ENCODE data around the gene SEMA3B.
"Not testable (repeated sequence)": the region's sequence is repeated elsewhere in the genome, so short reads cannot be mapped to it uniquely, and the experiment has no call there.

The SEMA3B gene

GRCh38 chr3:50272911-50273688 is 4.2 kb downstream of the SEMA3B start:
- peak; percentile 70 for DNase-seq (ENCODE audit: low read depth)

GRCh38 chr3:50273689-50274065 is 4.7 kb downstream of the SEMA3B start:
- no peak for DNase-seq (ENCODE audit: low read depth)

GRCh38 chr3:50274371-50275104 is 5.6 kb downstream of the SEMA3B start:
- peak; percentile 58 for DNase-seq (ENCODE audit: low read depth)

- DNase-seq (ENCODE audit: low read depth): no peak
These were observed 6.4 kb downstream of the SEMA3B start for GRCh38 chr3:50275141-50275995.

GRCh38 chr3:50275996-50276761 is 7.2 kb downstream of the SEMA3B start:
- DNase-seq (ENCODE audit: low read depth): no peak

GRCh38 chr3:50276762-50277101 is 7.8 kb downstream of the SEMA3B start:
- DNase-seq (ENCODE audit: low read depth): no peak

GRCh38 chr3:50278123-50278879 is 9.4 kb downstream of the SEMA3B start:
- no peak for DNase-seq (ENCODE audit: low read depth)

GRCh38 chr3:50278880-50279224 is 9.9 kb downstream of the SEMA3B start, which contains the start of gene LSMEM2:
Gene LSMEM2, plus strand, starts transcription at chr3:50279087. Its CDS starts 27 bp downstream, at chr3:50279114.
- no peak for DNase-seq (ENCODE audit: low read depth)

- no peak for DNase-seq (ENCODE audit: low read depth)
These were observed 10.5 kb downstream of the SEMA3B start for GRCh38 chr3:50279255-50280016.

- not testable (repeated sequence) for DNase-seq (ENCODE audit: low read depth)
These were observed 15.2 kb downstream of the SEMA3B start for GRCh38 chr3:50284121-50284520.

- no peak for DNase-seq (ENCODE audit: low read depth)
These were observed 17.6 kb downstream of the SEMA3B start for GRCh38 chr3:50286322-50287227.

GRCh38 chr3:50287262-50287661 is 18.3 kb downstream of the SEMA3B start:
- no peak for DNase-seq (ENCODE audit: low read depth)

GRCh38 chr3:50288387-50289007 is 19.6 kb downstream of the SEMA3B start:
- no peak for DNase-seq (ENCODE audit: low read depth)

- no peak for DNase-seq (ENCODE audit: low read depth)
These were observed 20.2 kb downstream of the SEMA3B start for GRCh38 chr3:50289130-50289529.

- DNase-seq (ENCODE audit: low read depth): no peak
These were observed 21.3 kb downstream of the SEMA3B start for GRCh38 chr3:50290161-50290641.

GRCh38 chr3:50292159-50293078 is 23.5 kb downstream of the SEMA3B start, which contains the start of gene IFRD2:
Gene IFRD2, minus strand, starts transcription at chr3:50292429. Its CDS starts 155 bp downstream, at chr3:50292274.
- peak; percentile 93 for DNase-seq (ENCODE audit: low read depth)

- DNase-seq (ENCODE audit: low read depth): no peak
These were observed 24.3 kb downstream of the SEMA3B start for GRCh38 chr3:50293079-50293801.

All from T follicular helper cell (primary cell).